Cardiac fibroblast (primary cell): ENCODE measurements around the gene THRB.

Source experiments
- DNase-seq, 2 donors: peaks; one replicate each; pipeline versions ENCODE4 v3.0.0 to v3.0.0-alpha.2; 2010; ENCODE audit warnings: low read depth in 2 of 2
- H3K4me3 ChIP-seq, 2 donors: replicated peaks in 1 of 2; 1 replicate in 1 of 2; 2 replicates in 1 of 2; pipeline ENCODE4 v1.5.1; 2011; ENCODE audit warnings: low read depth in 2 of 2, low read length in 2 of 2, mild to moderate bottlenecking in 2 of 2, moderate library complexity in 1 of 2
- CTCF ChIP-seq: IDR thresholded peaks from one replicate; pipeline ENCODE4 v1.5.1; 2011; ENCODE audit warnings: low read depth, mild to moderate bottlenecking, low read length, inconsistent platforms

The THRB gene

DNA sequence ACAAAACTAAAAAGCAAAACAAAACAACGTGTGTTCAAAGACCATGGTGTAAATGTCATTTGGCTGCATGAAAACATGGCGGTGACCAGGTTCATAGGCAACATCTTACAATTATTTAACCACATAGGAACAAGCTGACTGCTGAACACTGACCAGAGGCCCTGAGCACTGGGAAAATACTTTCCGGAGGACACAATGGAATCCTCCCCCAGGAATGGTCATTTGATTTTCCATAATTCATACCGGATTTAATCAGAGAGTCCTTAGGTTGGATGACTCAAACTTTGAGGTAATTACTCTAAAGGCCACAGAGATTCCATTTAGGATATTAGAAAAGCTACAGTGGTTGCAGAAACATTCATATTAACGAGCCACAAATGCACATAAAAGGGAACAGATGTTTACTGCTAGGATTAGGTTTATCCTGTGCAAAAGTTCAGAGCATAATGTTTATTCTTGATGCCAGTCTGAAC lies 294.8 kb downstream of the THRB start:
- no peak for TF ChIP-seq CTCF
- H3K4me3 ChIP-seq, result no peak overlapping the region
- DNase-seq, result peak in 1 of 2 donors; percentile 12

- H3K4me3 ChIP-seq, result no peak overlapping the region
- no peak for TF ChIP-seq CTCF
- no peak for DNase-seq
These were observed 295.4 kb downstream of the THRB start for GRCh38 chr3:24199300-24199699.

DNA sequence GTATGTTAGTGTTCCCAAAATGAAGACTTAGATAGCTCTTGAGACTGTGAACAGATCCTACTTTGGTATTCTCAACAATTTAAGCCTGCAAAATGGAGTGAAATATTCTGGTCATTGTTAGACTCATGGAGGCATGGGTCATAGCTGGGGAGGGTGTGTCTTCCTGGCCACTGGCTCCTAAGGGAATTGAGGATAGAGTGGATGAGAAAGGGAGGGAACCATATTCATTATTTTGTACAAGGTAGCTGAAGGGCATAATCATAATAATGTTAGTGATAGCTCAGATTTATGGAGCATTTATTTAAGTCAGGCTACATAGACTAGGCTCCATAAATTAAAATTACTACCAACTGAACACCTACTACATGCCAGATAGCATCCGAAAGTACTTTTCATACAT lies 295.9 kb downstream of the THRB start:
- DNase-seq, result no peak
- no peak overlapping the region for H3K4me3 ChIP-seq
- TF ChIP-seq CTCF, result no peak

GRCh38 chr3:24197809-24198208 lies 296.8 kb downstream of the THRB start:
- TF ChIP-seq CTCF, result no peak
- DNase-seq, result no peak
- H3K4me3 ChIP-seq, result no peak overlapping the region

DNA sequence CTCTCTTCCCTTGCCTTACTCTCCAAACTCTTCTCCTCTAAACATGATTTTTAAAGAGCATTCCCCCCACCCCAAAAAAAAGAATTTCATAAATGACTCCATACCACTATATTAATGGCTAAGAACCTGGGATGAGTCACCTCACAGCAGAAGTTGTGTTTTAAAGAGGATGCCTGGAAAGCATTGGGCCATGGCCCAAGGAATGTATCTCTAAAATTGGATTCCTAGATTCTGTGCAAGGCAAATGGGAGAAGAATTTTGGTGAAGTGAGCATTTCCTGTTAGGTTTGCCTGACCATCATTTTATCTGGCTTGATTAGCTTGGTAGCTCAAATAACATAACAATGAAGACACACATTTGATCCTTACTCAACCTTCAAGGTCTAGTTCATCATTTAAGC lies 298.1 kb downstream of the THRB start:
- no peak overlapping the region for H3K4me3 ChIP-seq
- peak; percentile 12 to 49 for DNase-seq
- TF ChIP-seq CTCF, result no peak

GRCh38 chr3:24195504-24196230 lies 299.0 kb downstream of the THRB start:
- DNase-seq, result no peak
- no peak overlapping the region for H3K4me3 ChIP-seq
- no peak for TF ChIP-seq CTCF

- H3K4me3 ChIP-seq, result no peak overlapping the region
- no peak for TF ChIP-seq CTCF
- DNase-seq, result no peak
These were observed 302.1 kb downstream of the THRB start for GRCh38 chr3:24192469-24193056.
